Parathyroid adenoma (tissue), 2 donors: ENCODE measurements around the gene MTHFD2L.

Experiments used
- H2AFZ ChIP-seq: fragments of 300-600 bp; sonication (generic); one replicate; pipeline ENCODE4 v1.7.0; 2017; ENCODE audit warnings: antibody characterized with exemption, mild to moderate bottlenecking
- H3K27ac ChIP-seq: fragments of 300-600 bp; sonication (generic); one replicate; pipeline ENCODE4 v1.7.0; 2017
- H3K27me3 ChIP-seq: fragments of 300-600 bp; sonication (generic); one replicate; pipeline ENCODE4 v1.7.0; 2017; ENCODE audit warnings: low read length; ENCODE audit not compliant: control insufficient read depth, insufficient read depth
- H3K36me3 ChIP-seq: fragments of 300-600 bp; sonication (generic); one replicate; pipeline ENCODE4 v1.7.0; 2017; ENCODE audit warnings: low read length; ENCODE audit not compliant: control insufficient read depth, insufficient read depth
- H3K4me1 ChIP-seq: fragments of 300-600 bp; sonication (generic); one replicate; pipeline ENCODE4 v1.7.0; 2017; ENCODE audit warnings: control low read depth
- H3K4me2 ChIP-seq: fragments of 300-600 bp; sonication (generic); one replicate; pipeline ENCODE4 v1.7.0; 2017; ENCODE audit warnings: low read length
- H3K4me3 ChIP-seq: fragments of 300-600 bp; sonication (generic); one replicate; pipeline ENCODE4 v1.7.0; 2017; ENCODE audit warnings: low read depth, low read length
- H3K79me2 ChIP-seq: fragments of 300-600 bp; sonication (generic); one replicate; pipeline ENCODE4 v1.7.0; 2017; ENCODE audit warnings: control low read depth
- H3K9ac ChIP-seq: fragments of 300-600 bp; sonication (generic); one replicate; pipeline ENCODE4 v1.7.0; 2017; ENCODE audit warnings: mild to moderate bottlenecking
- H3K9me3 ChIP-seq: fragments of 300-600 bp; sonication (generic); one replicate; pipeline ENCODE4 v1.7.0; 2017; ENCODE audit warnings: low read length; ENCODE audit not compliant: control insufficient read depth
- TF ChIP-seq, protein P1 (sequence below): fragments of 300-600 bp; sonication (generic); IDR thresholded peaks from one replicate; pipeline ENCODE4 v1.7.0; 2017; ENCODE audit warnings: antibody characterized with exemption, mild to moderate bottlenecking
- donor health status: primary hyperparathyroidism.

Gene MTHFD2L

DNA sequence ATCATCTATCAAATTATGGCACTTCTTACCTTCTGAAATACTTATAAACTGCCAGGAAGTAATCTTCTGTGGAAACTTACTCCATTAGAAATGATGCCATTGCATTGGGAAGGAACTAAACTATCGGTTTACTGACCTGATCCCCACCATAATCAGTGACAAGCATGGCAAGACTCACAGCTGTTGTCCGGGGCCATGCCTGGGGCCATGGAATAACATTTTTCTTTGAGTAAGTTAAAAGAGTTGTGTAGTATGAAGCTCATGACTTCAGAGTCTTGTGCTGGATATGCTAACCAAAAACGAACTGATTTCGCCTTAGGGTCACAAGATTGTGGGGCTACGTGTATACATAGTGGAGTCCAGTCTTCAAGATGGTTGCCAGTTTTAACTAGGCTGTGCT is 15.4 kb downstream of the MTHFD2L start:
- no peak overlapping the region for H3K4me2 ChIP-seq
- H3K4me1 ChIP-seq = no peaks in the 10 kb centered on the region
- no peaks in the 10 kb centered on the region for H3K36me3 ChIP-seq
- no peak overlapping the region for H3K9ac ChIP-seq
- no peaks in the 10 kb centered on the region for H3K79me2 ChIP-seq
- no peak overlapping the region for H3K27ac ChIP-seq
- no peaks in the 10 kb centered on the region for H3K9me3 ChIP-seq
- TF ChIP-seq, protein P1, sequence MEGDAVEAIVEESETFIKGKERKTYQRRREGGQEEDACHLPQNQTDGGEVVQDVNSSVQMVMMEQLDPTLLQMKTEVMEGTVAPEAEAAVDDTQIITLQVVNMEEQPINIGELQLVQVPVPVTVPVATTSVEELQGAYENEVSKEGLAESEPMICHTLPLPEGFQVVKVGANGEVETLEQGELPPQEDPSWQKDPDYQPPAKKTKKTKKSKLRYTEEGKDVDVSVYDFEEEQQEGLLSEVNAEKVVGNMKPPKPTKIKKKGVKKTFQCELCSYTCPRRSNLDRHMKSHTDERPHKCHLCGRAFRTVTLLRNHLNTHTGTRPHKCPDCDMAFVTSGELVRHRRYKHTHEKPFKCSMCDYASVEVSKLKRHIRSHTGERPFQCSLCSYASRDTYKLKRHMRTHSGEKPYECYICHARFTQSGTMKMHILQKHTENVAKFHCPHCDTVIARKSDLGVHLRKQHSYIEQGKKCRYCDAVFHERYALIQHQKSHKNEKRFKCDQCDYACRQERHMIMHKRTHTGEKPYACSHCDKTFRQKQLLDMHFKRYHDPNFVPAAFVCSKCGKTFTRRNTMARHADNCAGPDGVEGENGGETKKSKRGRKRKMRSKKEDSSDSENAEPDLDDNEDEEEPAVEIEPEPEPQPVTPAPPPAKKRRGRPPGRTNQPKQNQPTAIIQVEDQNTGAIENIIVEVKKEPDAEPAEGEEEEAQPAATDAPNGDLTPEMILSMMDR = no peak
- H2AFZ ChIP-seq = no peak overlapping the region
- H3K27me3 ChIP-seq = no peaks in the 10 kb centered on the region
- no peak overlapping the region for H3K4me3 ChIP-seq

- no peaks in the 10 kb centered on the region for H3K79me2 ChIP-seq
- no peak overlapping the region for H3K4me3 ChIP-seq
- H3K27ac ChIP-seq = no peak overlapping the region
- H3K4me1 ChIP-seq = no peaks in the 10 kb centered on the region
- TF ChIP-seq, protein P1 = no peak
- no peak overlapping the region for H2AFZ ChIP-seq
- H3K27me3 ChIP-seq = no peaks in the 10 kb centered on the region
- no peaks in the 10 kb centered on the region for H3K9me3 ChIP-seq
- no peaks in the 10 kb centered on the region for H3K36me3 ChIP-seq
- no peak overlapping the region for H3K4me2 ChIP-seq
- H3K9ac ChIP-seq = no peak overlapping the region
Observed at GRCh38 chr4:74174421-74174820, 16.5 kb downstream of the MTHFD2L start.

- no peak overlapping the region for H3K4me3 ChIP-seq
- no peaks in the 10 kb centered on the region for H3K27me3 ChIP-seq
- no peaks in the 10 kb centered on the region for H3K4me1 ChIP-seq
- H3K9me3 ChIP-seq = no peaks in the 10 kb centered on the region
- H2AFZ ChIP-seq = no peak overlapping the region
- H3K4me2 ChIP-seq = no peak overlapping the region
- no peak overlapping the region for H3K9ac ChIP-seq
- TF ChIP-seq, protein P1 = no peak
- no peaks in the 10 kb centered on the region for H3K79me2 ChIP-seq
- no peaks in the 10 kb centered on the region for H3K36me3 ChIP-seq
- H3K27ac ChIP-seq = no peak overlapping the region
Observed at GRCh38 chr4:74174941-74175340, 17.0 kb downstream of the MTHFD2L start.

- no peaks in the 10 kb centered on the region for H3K27me3 ChIP-seq
- no peaks in the 10 kb centered on the region for H3K36me3 ChIP-seq
- H3K4me2 ChIP-seq = no peak overlapping the region
- H3K27ac ChIP-seq = no peak overlapping the region
- H3K79me2 ChIP-seq = no peaks in the 10 kb centered on the region
- no peaks in the 10 kb centered on the region for H3K4me1 ChIP-seq
- no peak overlapping the region for H2AFZ ChIP-seq
- H3K9me3 ChIP-seq = no peaks in the 10 kb centered on the region
- TF ChIP-seq, protein P1 = no peak
- H3K4me3 ChIP-seq = no peak overlapping the region
- H3K9ac ChIP-seq = no peak overlapping the region
Observed at GRCh38 chr4:74175379-74175778, 17.5 kb downstream of the MTHFD2L start.

DNA sequence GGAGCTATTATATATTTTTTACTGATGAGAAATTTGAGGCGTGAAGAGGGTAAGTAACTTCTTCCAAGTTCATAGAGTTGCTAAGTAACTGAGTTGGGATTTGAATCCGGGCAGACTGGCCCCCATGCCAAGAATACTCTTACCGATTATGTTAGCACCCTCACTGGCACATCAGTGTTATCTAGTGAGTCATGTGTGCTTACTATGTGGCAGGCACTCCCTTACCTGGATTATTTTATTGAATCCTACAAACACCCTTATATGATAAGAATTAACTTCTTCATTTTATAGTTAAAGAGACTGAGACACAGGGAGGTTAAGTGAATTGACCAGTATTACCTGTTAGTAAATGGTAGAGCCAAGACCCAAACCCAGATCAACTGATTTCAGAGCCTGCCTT is 20.9 kb downstream of the MTHFD2L start:
- Histone ChIP-seq H3K4me3 (no peak overlapping the region), H3K27ac (no peak overlapping the region), H3K4me1 (no peaks in the 10 kb centered on the region), H3K79me2 (no peaks in the 10 kb centered on the region), H2AFZ (no peak overlapping the region), H3K27me3 (no peaks in the 10 kb centered on the region), H3K4me2 (no peak overlapping the region), H3K9ac (no peak overlapping the region), H3K9me3 (no peaks in the 10 kb centered on the region), H3K36me3 (no peaks in the 10 kb centered on the region)
- TF ChIP-seq, protein P1 = no peak
